Neural progenitor cell (in vitro differentiated cells): Measurements from ENCODE around the gene DDX4.

ENCODE experiments used
- EZH2 ChIP-seq: fragments of 200-600 bp; sonication (generic); IDR thresholded peaks from 2 replicates; pipeline ENCODE4 v1.6.1; 2017; ENCODE audit warnings: antibody characterized with exemption, mild to moderate bottlenecking, moderate library complexity
- TF ChIP-seq, protein P1 (sequence below): fragments of 200-600 bp; sonication (generic); IDR thresholded peaks from 2 replicates; pipeline ENCODE4 v1.5.1; 2017; ENCODE audit warnings: antibody characterized with exemption, mild to moderate bottlenecking

DNA sequence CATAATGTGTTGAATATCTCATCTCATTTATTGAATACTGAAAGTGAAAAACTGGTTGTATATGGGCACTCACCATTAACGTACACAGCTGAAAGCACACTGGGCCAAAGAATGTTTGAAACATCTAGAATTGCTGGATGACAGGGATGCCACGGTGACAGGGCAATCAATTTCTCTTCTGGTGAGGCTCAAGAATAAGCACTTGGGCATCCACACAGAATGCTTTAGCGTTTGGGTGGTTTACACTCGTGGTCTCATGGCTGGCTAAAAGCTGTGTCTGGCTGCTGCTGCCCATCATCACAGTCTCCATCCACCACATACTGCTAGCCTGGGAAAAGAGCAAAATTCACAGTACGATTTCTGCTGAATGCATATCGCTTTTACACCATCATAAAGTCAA, 82.6 kb downstream of the DDX4 start:
- no peak for TF ChIP-seq EZH2
- TF ChIP-seq, protein P1, sequence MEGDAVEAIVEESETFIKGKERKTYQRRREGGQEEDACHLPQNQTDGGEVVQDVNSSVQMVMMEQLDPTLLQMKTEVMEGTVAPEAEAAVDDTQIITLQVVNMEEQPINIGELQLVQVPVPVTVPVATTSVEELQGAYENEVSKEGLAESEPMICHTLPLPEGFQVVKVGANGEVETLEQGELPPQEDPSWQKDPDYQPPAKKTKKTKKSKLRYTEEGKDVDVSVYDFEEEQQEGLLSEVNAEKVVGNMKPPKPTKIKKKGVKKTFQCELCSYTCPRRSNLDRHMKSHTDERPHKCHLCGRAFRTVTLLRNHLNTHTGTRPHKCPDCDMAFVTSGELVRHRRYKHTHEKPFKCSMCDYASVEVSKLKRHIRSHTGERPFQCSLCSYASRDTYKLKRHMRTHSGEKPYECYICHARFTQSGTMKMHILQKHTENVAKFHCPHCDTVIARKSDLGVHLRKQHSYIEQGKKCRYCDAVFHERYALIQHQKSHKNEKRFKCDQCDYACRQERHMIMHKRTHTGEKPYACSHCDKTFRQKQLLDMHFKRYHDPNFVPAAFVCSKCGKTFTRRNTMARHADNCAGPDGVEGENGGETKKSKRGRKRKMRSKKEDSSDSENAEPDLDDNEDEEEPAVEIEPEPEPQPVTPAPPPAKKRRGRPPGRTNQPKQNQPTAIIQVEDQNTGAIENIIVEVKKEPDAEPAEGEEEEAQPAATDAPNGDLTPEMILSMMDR: no peak
